Esophagus muscularis mucosa (tissue), 4 donors: Measurements from ENCODE around the gene CFL2. TPM values are rescaled to one million over a fixed set of nuclear protein-coding genes. Genes with fewer than 3 reads are reported as not detected.
A peak's percentile ranks its signal among the peaks of the same experiment; 100 is the strongest.

Experiments
- DNase-seq: peaks from one replicate; pipeline ENCODE4 v3.0.0-alpha.2; 2017; ENCODE audit errors: extremely low spot score
- H3K27ac ChIP-seq, 4 donors: fragments of 200-600 bp; sonication (generic); replicated peaks in 1 of 4; 1 replicate in 3 of 4; 2 replicates in 1 of 4; pipeline ENCODE4 v1.5.1; 2016 to 2019; ENCODE audit warnings: mild to moderate bottlenecking in 1 of 4
- H3K27me3 ChIP-seq, 4 donors: fragments of 200-600 bp; sonication (generic); one replicate each; pipeline versions ENCODE4 v1.5.1 to v1.6.0; 2016 to 2019
- H3K36me3 ChIP-seq, 4 donors: fragments of 200-600 bp; sonication (generic); one replicate each; pipeline ENCODE4 v1.5.1; 2016 to 2019
- H3K4me1 ChIP-seq, 4 donors: fragments of 200-600 bp; sonication (generic); one replicate each; pipeline ENCODE4 v1.5.1; 2016 to 2019
- H3K4me3 ChIP-seq, 4 donors: fragments of 200-600 bp; sonication (generic); 1 replicate in 2 of 4; 2 replicates in 2 of 4; pipeline ENCODE4 v1.5.1; 2016 to 2019; ENCODE audit warnings: mild to moderate bottlenecking in 4 of 4, moderate library complexity in 1 of 4
- H3K9me3 ChIP-seq, 4 donors: fragments of 200-600 bp; sonication (generic); 1 replicate in 3 of 4; 2 replicates in 1 of 4; pipeline ENCODE4 v1.5.1; 2016 to 2019
- EP300 ChIP-seq: sonication (generic); formaldehyde crosslinking; IDR thresholded peaks from one replicate; pipeline ENCODE4 v1.6.1; 2017; ENCODE audit warnings: antibody characterized with exemption
- POLR2A ChIP-seq: fragments of 450-650 bp; IDR thresholded peaks from one replicate; pipeline ENCODE4 v1.6.1; 2017; ENCODE audit warnings: antibody characterized with exemption, moderate library complexity, mild to moderate bottlenecking, low read depth
- POLR2AphosphoS5 ChIP-seq, 2 donors: sonication (generic); formaldehyde crosslinking; IDR thresholded peaks; one replicate each; pipeline ENCODE4 v1.6.1; 2017; ENCODE audit warnings: antibody characterized with exemption in 2 of 2
- WGBS: methylation state at CpG from one replicate; pipeline ENCODE4 v1.1.5; 2018; 5-methylcytosine and 5-hydroxymethylcytosine counted together
- intact Hi-C: fragments of 100-400 bp; cut with DNase I; formaldehyde crosslinking; loops from one replicate; pipeline ENCODE4 v1.15.1; 2023
- total RNA-seq, 4 donors: library from RNA; depleted of rRNA; stranded (reverse); fragments of >200 nt; gene quantifications; one replicate each; pipeline versions ENCODE4 v1.1.0 to v1.2.1, GENCODE V29; 2016
- TF ChIP-seq, protein P1 (sequence below), 3 experiments: fragments of 200-600 bp in 2 of 3; fragments of 450-650 bp in 1 of 3; sonication (generic) in 2 of 3; IDR thresholded peaks; one replicate each; pipeline ENCODE4 v1.5.1; 2017 to 2019; ENCODE audit warnings: antibody characterized with exemption in 3 of 3, mild to moderate bottlenecking in 2 of 3, moderate library complexity in 1 of 3

The CFL2 gene
- total RNA-seq, 4 donors from 2014 or later: 247 to 265 (median 257) TPM

DNA sequence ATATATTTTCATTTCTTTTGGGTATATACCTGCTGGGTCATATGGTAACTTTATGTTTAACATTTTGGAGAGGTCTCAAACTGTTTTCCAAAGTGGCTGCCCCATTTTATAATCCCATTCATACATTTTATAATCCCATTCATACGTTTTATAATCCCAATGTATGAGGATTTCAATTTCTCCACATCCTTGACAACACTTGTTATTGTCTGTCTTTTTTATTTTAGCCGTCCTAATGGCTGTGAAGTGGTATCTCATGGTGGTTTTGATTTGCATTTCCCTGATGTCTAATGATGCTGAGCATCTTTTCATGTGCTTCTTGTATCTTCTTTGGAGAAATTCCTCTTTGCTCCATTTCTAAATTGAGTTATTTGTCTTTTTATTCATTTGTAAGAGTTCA is 6.7 kb upstream of the CFL2 start:
- Histone ChIP-seq H3K36me3 (no peaks in the 10 kb centered on the region), H3K27ac (no peak overlapping the region), H3K27me3 (no peaks in the 10 kb centered on the region), H3K4me3 (no peak overlapping the region), H3K9me3 (no peaks in the 10 kb centered on the region), H3K4me1 (peaks cover 0 to 12% (median 9%) of the 10 kb centered on the region in 4 donors)
- TF ChIP-seq POLR2A (no peak), EP300 (no peak), POLR2AphosphoS5 (IDR thresholded peaks at IDR 0.05) (no peak)
- TF ChIP-seq, protein P1, sequence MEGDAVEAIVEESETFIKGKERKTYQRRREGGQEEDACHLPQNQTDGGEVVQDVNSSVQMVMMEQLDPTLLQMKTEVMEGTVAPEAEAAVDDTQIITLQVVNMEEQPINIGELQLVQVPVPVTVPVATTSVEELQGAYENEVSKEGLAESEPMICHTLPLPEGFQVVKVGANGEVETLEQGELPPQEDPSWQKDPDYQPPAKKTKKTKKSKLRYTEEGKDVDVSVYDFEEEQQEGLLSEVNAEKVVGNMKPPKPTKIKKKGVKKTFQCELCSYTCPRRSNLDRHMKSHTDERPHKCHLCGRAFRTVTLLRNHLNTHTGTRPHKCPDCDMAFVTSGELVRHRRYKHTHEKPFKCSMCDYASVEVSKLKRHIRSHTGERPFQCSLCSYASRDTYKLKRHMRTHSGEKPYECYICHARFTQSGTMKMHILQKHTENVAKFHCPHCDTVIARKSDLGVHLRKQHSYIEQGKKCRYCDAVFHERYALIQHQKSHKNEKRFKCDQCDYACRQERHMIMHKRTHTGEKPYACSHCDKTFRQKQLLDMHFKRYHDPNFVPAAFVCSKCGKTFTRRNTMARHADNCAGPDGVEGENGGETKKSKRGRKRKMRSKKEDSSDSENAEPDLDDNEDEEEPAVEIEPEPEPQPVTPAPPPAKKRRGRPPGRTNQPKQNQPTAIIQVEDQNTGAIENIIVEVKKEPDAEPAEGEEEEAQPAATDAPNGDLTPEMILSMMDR (IDR thresholded peaks at IDR 0.05): no peak
- no peak for DNase-seq
- intact Hi-C loops: no loop called here
- WGBS: 96% methylated on average over 2 of the region's 2 CpGs

DNA sequence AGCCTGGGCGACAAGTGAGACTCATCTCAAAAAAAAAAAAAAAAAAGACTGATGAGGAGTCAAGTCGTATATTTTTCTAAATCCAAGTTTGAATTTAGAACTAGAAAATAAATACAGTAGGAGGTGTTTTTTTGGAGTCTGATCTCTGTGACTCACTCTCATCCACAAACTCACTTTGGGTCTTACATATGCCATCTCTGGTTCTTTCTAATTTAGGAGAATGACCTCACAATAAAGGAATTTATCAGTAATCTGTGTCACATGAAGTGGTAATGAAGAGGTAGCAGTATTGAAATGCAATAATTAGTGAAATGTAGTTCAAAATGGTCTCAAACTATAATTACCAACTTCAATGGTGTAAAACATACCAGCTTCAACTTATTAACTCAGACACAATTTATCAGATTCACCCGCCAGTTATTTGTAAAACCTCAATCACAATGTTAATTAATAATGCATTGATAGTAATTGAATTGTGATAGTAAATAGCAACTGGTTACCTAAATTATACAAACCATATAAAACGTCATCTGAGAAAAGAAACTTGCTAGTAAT is 4.4 kb upstream of the CFL2 start:
- Histone ChIP-seq H3K36me3 (no peaks in the 10 kb centered on the region), H3K4me3 (no peak overlapping the region), H3K9me3 (no peaks in the 10 kb centered on the region), H3K27me3 (no peaks in the 10 kb centered on the region), H3K4me1 (peaks cover 5 to 20% (median 17%) of the 10 kb centered on the region in 4 donors), H3K27ac (no peak overlapping the region)
- no peak for TF ChIP-seq POLR2AphosphoS5 (IDR thresholded peaks at IDR 0.05)
- TF ChIP-seq EP300: no peak
- no peak for TF ChIP-seq POLR2A
- TF ChIP-seq, protein P1 (IDR thresholded peaks at IDR 0.05): no peak
- no peak for DNase-seq
- intact Hi-C loops: loop anchor here (10.0 kb wide), 1 partner anchor 156 kb away; the partner anchor contains the start of gene BAZ1A
- WGBS: 73% methylated on average over 4 of the region's 4 CpGs

DNA sequence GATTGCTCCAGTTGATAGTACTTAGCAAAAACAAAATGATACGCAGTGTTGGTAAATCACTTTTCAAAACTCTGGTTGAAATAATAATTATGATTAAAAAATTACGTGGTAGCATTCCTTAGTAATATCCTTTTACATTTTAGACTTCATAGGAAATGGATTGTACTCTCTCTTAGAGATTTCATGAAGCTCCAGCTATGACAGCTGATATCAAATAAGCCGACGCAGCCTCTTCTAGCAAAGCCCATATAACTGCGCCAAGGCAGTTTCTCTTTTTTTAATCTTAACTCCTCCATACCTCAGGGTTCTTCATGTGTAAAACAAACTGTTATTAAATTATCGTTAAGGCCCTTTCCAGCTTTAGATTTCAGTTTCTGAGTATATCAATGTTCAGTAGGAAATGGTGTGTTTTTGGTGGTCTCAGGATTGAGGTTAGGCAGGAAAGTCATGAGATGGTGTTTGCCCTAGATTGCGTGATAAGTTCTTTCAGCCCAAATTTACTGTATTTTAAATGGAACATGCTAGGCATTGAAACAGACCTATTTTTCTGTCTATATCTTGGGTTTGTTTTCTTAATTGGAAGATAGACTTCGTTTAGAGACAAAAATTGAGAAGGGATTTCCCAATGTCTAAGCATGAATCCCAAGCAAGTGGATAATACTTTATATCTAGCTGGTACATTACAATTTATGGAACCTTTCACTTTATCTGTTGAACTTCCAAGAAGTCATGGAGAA is 902 bp upstream of the CFL2 start:
- WGBS: 33% methylated on average over 8 of the region's 8 CpGs
- H3K27ac ChIP-seq: peak overlapping the region; percentile 98 to 100 (median 98)
- intact Hi-C loops: loop anchor here (10.0 kb wide), 1 partner anchor 160 kb away; the partner anchor contains the start of gene BAZ1A
- peaks cover 0 to 12% (median 5%) of the 10 kb centered on the region in 4 donors for H3K36me3 ChIP-seq
- H3K9me3 ChIP-seq: no peaks in the 10 kb centered on the region
- TF ChIP-seq, protein P1 (IDR thresholded peaks at IDR 0.05): no peak
- no peak for TF ChIP-seq POLR2AphosphoS5 (IDR thresholded peaks at IDR 0.05)
- TF ChIP-seq EP300: no peak
- TF ChIP-seq POLR2A: no peak
- no peak for DNase-seq
- H3K4me3 ChIP-seq: peak overlapping the region; percentile 79 to 95 (median 86)
- peaks cover 17 to 39% (median 37%) of the 10 kb centered on the region in 4 donors for H3K4me1 ChIP-seq
- H3K27me3 ChIP-seq: no peaks in the 10 kb centered on the region

DNA sequence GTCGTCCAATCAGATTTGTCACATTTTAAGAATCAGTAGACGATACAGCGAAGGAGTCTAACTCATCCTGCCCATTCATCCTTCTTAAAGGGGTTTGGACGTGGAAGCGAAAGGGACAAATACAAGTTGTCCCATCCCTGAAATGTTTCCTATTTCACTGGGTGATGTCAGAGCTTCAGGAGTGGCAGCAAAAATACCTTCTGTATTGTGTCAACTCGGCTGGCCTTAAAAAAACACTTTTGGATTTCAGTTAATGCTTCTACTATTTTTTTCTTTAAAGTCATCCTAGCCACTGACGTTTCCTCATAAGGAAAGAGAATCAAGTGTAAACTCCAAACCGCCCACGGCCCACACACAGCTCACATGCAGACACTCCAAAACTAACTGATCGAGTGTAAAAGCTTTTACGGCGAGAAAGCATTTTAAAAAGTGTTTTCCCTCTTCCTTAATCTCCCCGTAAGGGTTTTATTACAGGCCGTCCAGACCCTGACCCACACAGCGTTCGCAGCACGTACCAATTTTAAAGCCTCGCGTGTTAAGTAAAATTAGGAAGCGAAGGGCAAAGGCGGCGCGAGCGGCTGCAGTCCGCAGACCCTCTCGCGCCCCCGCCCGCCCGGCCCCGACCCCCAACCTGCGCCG is 593 bp downstream of the CFL2 start:
- 2% methylated on average over 20 of the region's 33 CpGs for WGBS
- Histone ChIP-seq H3K36me3 (peaks cover 0 to 12% (median 5%) of the 10 kb centered on the region in 4 donors), H3K27ac (peak overlapping the region; percentile 98 to 100 (median 98)), H3K27me3 (no peaks in the 10 kb centered on the region), H3K9me3 (no peaks in the 10 kb centered on the region), H3K4me3 (peak overlapping the region; percentile 79 to 95 (median 86)), H3K4me1 (peaks cover 17 to 52% (median 48%) of the 10 kb centered on the region in 4 donors)
- TF ChIP-seq POLR2AphosphoS5 (IDR thresholded peaks at IDR 0.05): peak; percentile 77 to 95
- TF ChIP-seq, protein P1 (IDR thresholded peaks at IDR 0.05): no peak
- peak; percentile 75 for TF ChIP-seq EP300
- TF ChIP-seq POLR2A: no peak
- intact Hi-C loops: loop anchor here (10.0 kb wide), 1 partner anchor 161 kb away; the partner anchor contains the start of gene BAZ1A
- DNase-seq: no peak
